Fibroblast of lung (primary cell): Measurements from ENCODE around the gene TBRG4. TPM values are rescaled to one million over a fixed set of nuclear protein-coding genes. Genes with fewer than 3 reads are reported as not detected.

ENCODE experiments used
- DNase-seq, 2 donors: peaks; one replicate each; pipeline versions ENCODE4 v3.0.0 to v3.0.0-alpha.2; 2010; ENCODE audit warnings: low read depth in 2 of 2
- H2AFZ ChIP-seq: 2 replicates; pipeline ENCODE4 v1.5.1; 2012; ENCODE audit warnings: low read length, control low read depth, inconsistent platforms
- H3K27ac ChIP-seq: 2 replicates; pipeline ENCODE4 v1.5.1; 2011; ENCODE audit warnings: low read length, control low read depth; ENCODE audit not compliant: insufficient read depth
- H3K27me3 ChIP-seq: 2 replicates; pipeline ENCODE4 v1.5.1; 2011; ENCODE audit warnings: mild to moderate bottlenecking, low read length; ENCODE audit not compliant: control insufficient read depth, insufficient read depth
- H3K36me3 ChIP-seq: 2 replicates; pipeline ENCODE4 v1.5.1; 2011; ENCODE audit warnings: low read length; ENCODE audit not compliant: control insufficient read depth, insufficient read depth
- H3K4me1 ChIP-seq: 2 replicates; pipeline ENCODE4 v1.5.1; 2011; ENCODE audit warnings: low read length; ENCODE audit not compliant: control insufficient read depth, insufficient read depth; ENCODE audit errors: extremely low read depth
- H3K4me2 ChIP-seq: 2 replicates; pipeline ENCODE4 v1.5.1; 2011; ENCODE audit warnings: low read length, control low read depth; ENCODE audit not compliant: insufficient read depth; ENCODE audit errors: extremely low read depth
- H3K4me3 ChIP-seq, 4 experiments: fragments of 200-600 bp in 1 of 4; sonication (generic) in 1 of 4; replicated peaks in 1 of 4; 2 replicates each; pipeline ENCODE4 v1.5.1; 2011 to 2016; ENCODE audit warnings: low read length in 4 of 4, low read depth in 3 of 4, mild to moderate bottlenecking in 3 of 4, control low read depth in 2 of 4, inconsistent platforms in 1 of 4, mixed read lengths in 1 of 4; ENCODE audit not compliant: insufficient read depth in 1 of 4; ENCODE audit errors: control extremely low read depth in 1 of 4
- H3K79me2 ChIP-seq: 2 replicates; pipeline ENCODE4 v1.5.1; 2012; ENCODE audit warnings: mild to moderate bottlenecking, low read length, inconsistent platforms; ENCODE audit not compliant: control insufficient read depth, insufficient read depth
- H3K9ac ChIP-seq: 2 replicates; pipeline ENCODE4 v1.5.1; 2011; ENCODE audit warnings: mild to moderate bottlenecking, low read length, control low read depth; ENCODE audit not compliant: insufficient read depth
- H3K9me3 ChIP-seq: 2 replicates; pipeline ENCODE4 v1.5.1; 2012; ENCODE audit warnings: low read depth, low read length; ENCODE audit not compliant: control insufficient read depth, insufficient read depth
- H4K20me1 ChIP-seq: 2 replicates; pipeline ENCODE4 v1.5.1; 2011; ENCODE audit warnings: low read length; ENCODE audit not compliant: control insufficient read depth, insufficient read depth; ENCODE audit errors: extremely low read depth
- EZH2 ChIP-seq: IDR thresholded peaks from 2 replicates; pipeline ENCODE4 v1.5.1; 2012; ENCODE audit warnings: low read length, control low read depth, mild to moderate bottlenecking; ENCODE audit errors: missing control alignments
- polyA plus RNA-seq, 2 donors: library from polyadenylated mRNA; depleted of rRNA in 1 of 2; stranded (reverse) in 1 of 2; unstranded in 1 of 2; fragments of >200 nt; gene quantifications; 2 replicates each; pipeline ENCODE4 v1.2.1, GENCODE V29; 2011 to 2012; ENCODE audit warnings: missing spikeins in 1 of 2
- total RNA-seq: library from RNA; depleted of rRNA; stranded (reverse); fragments of >200 nt; gene quantifications from 2 replicates; pipeline ENCODE4 v1.2.1, GENCODE V29; 2014
- TF ChIP-seq, protein P1 (sequence below), 2 donors: IDR thresholded peaks in 1 of 2; conservative IDR thresholded peaks in 1 of 2; 1 replicate in 1 of 2; 2 replicates in 1 of 2; pipeline ENCODE4 v1.5.1; 2011 to 2012; ENCODE audit warnings: low read length in 2 of 2, control low read depth in 1 of 2, inconsistent platforms in 1 of 2, low read depth in 1 of 2, mild to moderate bottlenecking in 1 of 2

Gene TBRG4
- total and polyA plus RNA-seq, 2 donors (not counting 1 experiment from before 2014, with no cell fraction given), result 27.4 to 52.2 TPM

DNA sequence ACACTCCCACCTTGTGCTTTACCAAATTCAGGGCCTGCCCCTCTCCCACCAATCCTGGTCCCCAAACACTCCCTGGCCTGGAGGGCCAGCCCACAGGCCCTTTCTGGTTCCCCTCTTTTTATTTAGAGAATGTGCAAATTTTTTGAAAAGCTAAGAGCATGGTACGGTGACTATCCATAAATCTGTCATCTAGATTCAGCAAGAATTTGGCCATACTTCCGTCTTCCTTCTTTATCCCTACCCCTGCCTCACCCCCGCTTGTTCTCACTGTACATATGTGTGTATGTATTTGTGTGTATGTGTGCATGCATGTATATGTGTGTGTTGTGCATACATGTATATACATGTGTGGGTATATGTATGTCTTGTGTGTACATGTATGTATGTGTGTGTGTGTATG is 8.1 kb upstream of the TBRG4 start:
- no peak for DNase-seq
- Histone ChIP-seq H3K4me2 (no peak overlapping the region), H3K9me3 (no peaks in the 10 kb centered on the region), H4K20me1 (no peaks in the 10 kb centered on the region), H3K27ac (no peak overlapping the region), H3K9ac (no peak overlapping the region), H3K4me1 (no peaks in the 10 kb centered on the region), H3K36me3 (no peaks in the 10 kb centered on the region), H2AFZ (no peak overlapping the region), H3K27me3 (peaks cover 7% of the 10 kb centered on the region), H3K79me2 (no peaks in the 10 kb centered on the region), H3K4me3 (no peak overlapping the region)
- TF ChIP-seq EZH2, result no peak
- TF ChIP-seq, protein P1, sequence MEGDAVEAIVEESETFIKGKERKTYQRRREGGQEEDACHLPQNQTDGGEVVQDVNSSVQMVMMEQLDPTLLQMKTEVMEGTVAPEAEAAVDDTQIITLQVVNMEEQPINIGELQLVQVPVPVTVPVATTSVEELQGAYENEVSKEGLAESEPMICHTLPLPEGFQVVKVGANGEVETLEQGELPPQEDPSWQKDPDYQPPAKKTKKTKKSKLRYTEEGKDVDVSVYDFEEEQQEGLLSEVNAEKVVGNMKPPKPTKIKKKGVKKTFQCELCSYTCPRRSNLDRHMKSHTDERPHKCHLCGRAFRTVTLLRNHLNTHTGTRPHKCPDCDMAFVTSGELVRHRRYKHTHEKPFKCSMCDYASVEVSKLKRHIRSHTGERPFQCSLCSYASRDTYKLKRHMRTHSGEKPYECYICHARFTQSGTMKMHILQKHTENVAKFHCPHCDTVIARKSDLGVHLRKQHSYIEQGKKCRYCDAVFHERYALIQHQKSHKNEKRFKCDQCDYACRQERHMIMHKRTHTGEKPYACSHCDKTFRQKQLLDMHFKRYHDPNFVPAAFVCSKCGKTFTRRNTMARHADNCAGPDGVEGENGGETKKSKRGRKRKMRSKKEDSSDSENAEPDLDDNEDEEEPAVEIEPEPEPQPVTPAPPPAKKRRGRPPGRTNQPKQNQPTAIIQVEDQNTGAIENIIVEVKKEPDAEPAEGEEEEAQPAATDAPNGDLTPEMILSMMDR (conservative IDR thresholded peaks at IDR 0.05 in 1 of 2, IDR thresholded peaks at IDR 0.05 in 1 of 2; ENCODE audit: low read depth in 1 of 2, low read length in 2 of 2), result no peak

DNA sequence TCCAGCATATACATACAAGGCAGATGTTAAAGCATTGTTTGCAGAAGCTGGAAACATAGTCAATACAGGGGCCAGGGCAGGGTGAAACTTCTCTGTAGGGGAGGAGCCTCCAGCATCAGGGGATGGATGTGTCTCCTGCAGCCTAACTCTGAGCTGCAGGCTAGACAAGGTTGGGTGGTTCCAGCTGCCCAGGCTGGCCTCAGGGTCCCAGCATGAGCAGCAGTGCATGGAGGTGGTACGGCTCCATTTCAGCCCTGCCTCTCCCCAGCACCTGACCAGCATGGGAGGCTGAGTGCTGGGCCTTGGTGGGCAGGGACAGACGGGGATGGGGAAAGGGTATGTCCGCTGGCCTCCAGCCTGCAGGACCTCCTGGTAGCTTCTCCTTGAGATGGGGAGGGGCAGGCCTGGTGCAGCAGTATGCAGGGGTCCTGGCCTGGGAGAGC is 7.4 kb upstream of the TBRG4 start:
- H3K27ac ChIP-seq, result no peak overlapping the region
- no peaks in the 10 kb centered on the region for H3K4me1 ChIP-seq
- TF ChIP-seq, protein P1 (conservative IDR thresholded peaks at IDR 0.05 in 1 of 2, IDR thresholded peaks at IDR 0.05 in 1 of 2; ENCODE audit: low read depth in 1 of 2, low read length in 2 of 2), result no peak
- no peak for TF ChIP-seq EZH2
- H3K9me3 ChIP-seq, result no peaks in the 10 kb centered on the region
- H3K4me2 ChIP-seq, result no peak overlapping the region
- peaks cover 7% of the 10 kb centered on the region for H3K27me3 ChIP-seq
- H2AFZ ChIP-seq, result no peak overlapping the region
- H3K36me3 ChIP-seq, result no peaks in the 10 kb centered on the region
- H3K79me2 ChIP-seq, result no peaks in the 10 kb centered on the region
- no peak for DNase-seq
- no peak overlapping the region for H3K9ac ChIP-seq
- no peak overlapping the region for H3K4me3 ChIP-seq
- no peaks in the 10 kb centered on the region for H4K20me1 ChIP-seq

DNA sequence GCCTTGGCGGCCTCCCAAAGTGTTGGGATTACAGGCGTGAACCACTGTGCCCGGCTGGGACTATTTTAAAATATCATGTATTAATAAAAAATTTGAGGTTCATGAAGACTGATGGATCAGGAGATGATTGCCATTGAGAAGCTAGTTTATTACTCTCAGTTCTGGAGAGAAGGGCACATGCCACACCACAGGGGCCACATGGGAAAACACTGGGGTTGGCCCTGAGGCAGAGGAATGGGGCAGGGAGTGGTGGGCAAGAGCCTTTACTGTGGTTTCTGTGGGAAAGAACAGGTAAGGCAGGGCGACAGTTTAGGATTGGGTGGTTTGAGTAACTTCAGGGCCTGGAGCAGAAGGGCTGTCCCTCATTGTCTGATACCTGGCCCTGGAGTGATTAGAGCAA is 6.8 kb upstream of the TBRG4 start:
- Histone ChIP-seq H4K20me1 (no peaks in the 10 kb centered on the region), H3K4me2 (no peak overlapping the region), H3K4me1 (no peaks in the 10 kb centered on the region), H3K36me3 (no peaks in the 10 kb centered on the region), H3K4me3 (no peak overlapping the region), H3K27me3 (peaks cover 7% of the 10 kb centered on the region), H3K79me2 (no peaks in the 10 kb centered on the region), H3K27ac (no peak overlapping the region), H2AFZ (no peak overlapping the region), H3K9me3 (no peaks in the 10 kb centered on the region), H3K9ac (no peak overlapping the region)
- TF ChIP-seq EZH2, result no peak
- TF ChIP-seq, protein P1 (conservative IDR thresholded peaks at IDR 0.05 in 1 of 2, IDR thresholded peaks at IDR 0.05 in 1 of 2; ENCODE audit: low read depth in 1 of 2, low read length in 2 of 2), result no peak
- no peak for DNase-seq
